GM12878 (cell line): ENCODE measurements around the gene EFTUD2.

Experiments used
- EZH2 ChIP-seq: IDR thresholded peaks from 2 replicates; pipeline ENCODE4 v1.6.1; 2012; ENCODE audit warnings: low read depth, mild to moderate bottlenecking, control low read depth, inconsistent platforms, low read length, borderline replicate concordance; ENCODE audit not compliant: control insufficient read depth
- GABPA ChIP-seq: IDR thresholded peaks from 2 replicates; pipeline ENCODE4 v1.6.1; 2014; ENCODE audit warnings: antibody characterized with exemption, low read depth, mild to moderate bottlenecking, inconsistent platforms
- SREBF2 ChIP-seq: IDR thresholded peaks from 2 replicates; pipeline ENCODE4 v1.6.1; 2012; ENCODE audit warnings: mild to moderate bottlenecking, low read length
- USF1 ChIP-seq: IDR thresholded peaks from 2 replicates; pipeline ENCODE4 v1.6.1; 2011; ENCODE audit warnings: borderline replicate concordance, low read depth, mild to moderate bottlenecking, moderate library complexity, mixed read lengths, low read length; ENCODE audit not compliant: insufficient read depth; ENCODE audit errors: extremely low read length

DNA sequence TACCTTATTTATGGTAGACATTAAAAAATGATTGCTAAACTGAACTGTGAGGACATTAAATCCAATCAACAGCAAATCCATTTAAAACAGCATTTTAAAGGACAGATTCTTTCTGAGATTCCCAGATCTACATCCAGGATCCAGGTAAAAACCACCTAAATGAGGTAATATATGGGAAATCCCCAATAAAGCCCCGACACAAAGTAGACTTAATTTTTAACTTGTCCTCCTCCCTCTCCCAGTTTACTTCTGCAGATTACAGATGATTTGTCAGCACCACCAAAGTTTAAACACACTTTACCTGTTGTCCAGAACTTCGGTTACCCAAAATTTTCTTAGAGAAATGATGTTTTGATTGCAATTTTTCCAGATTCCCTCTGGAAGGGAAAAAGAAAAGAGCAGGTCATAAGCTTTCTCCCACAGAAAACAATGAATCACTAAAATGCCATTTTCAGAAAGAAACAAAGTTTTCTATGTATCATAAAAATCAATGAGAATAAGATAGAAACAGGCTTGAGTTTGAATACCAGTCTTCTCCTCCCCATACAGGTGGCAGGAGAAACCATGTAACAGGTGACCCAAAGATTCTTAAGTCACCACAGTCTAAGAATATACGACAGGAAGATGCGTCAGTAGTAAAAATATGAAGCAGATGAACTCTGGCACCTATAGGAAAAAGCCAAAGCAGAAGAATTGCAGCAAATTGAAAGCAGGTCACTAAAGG, 92.0 kb downstream of the EFTUD2 start:
- no peak for TF ChIP-seq SREBF2
- TF ChIP-seq USF1: no peak
- TF ChIP-seq EZH2: no peak
- TF ChIP-seq GABPA: no peak
